GM19351 (cell line): ENCODE data around the gene LIMCH1.

ENCODE experiments used
- ATAC-seq: cut with Tn5 transposase; IDR thresholded peaks from one replicate; pipeline ENCODE4 v1.9.1; 2021; ENCODE audit warnings: mild to moderate bottlenecking, moderate library complexity; ENCODE audit not compliant: unreplicated experiment

Gene LIMCH1

GRCh38 chr4:41567186-41567585 is 29.2 kb downstream of the LIMCH1 start:
- no peak for ATAC-seq

DNA sequence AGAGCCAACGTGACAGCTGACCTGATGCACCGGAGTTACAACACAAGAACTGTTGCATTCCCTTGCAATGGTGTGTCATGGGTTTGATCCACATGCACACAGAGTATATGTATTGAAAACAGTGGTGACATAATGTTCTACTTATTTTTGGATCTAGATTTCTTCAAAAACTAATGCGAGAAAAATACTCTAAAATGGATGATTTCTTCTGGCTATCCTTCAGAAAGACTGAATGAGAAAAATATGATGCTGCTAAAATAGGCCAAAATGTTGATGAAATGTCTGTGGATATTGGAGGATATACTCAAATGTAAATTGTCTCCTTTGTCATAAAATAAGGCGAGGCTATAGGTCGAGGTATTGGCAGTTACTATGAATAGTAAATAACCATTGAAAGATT is 30.4 kb downstream of the LIMCH1 start:
- no peak for ATAC-seq

DNA sequence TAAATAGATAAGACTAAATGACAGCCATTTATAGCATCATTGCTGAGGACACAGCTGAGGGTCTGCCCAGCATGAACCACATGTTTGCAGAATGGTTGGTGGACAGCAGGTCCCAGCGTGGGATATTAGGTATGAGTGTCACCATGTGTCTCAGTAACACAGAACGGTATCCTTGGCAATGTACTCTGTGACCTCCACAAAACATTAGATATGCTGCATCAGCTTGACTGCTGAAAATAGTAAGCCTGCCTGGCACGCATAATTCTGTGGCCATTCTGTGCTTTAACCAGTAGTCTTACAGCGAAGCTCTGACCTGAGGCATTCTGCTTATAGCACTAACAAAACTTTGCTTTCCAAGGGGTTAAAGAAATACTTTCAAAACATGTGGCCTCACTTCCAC is 32.0 kb downstream of the LIMCH1 start:
- ATAC-seq = no peak

DNA sequence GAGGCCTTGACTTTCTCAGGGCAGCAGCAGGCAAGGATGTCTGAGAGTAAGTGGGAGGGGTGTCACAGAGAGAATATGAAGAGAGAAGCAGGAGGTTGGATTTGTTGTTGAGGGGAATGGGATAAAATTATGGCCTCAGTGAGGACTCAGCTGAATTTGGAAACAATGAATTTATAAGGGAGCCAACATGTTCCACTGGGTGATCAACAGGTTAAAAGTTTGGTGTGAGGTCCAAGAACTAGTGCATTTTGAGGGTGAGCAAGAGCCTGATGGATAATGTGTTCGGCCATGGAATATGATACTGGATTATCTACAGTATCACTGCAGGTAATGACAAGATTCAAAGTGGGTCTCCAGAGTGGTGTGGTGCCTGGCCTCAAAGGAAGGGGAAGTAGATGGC is 33.5 kb downstream of the LIMCH1 start:
- no peak for ATAC-seq

- ATAC-seq = no peak
These were observed 34.6 kb downstream of the LIMCH1 start for GRCh38 chr4:41572516-41572915.

DNA sequence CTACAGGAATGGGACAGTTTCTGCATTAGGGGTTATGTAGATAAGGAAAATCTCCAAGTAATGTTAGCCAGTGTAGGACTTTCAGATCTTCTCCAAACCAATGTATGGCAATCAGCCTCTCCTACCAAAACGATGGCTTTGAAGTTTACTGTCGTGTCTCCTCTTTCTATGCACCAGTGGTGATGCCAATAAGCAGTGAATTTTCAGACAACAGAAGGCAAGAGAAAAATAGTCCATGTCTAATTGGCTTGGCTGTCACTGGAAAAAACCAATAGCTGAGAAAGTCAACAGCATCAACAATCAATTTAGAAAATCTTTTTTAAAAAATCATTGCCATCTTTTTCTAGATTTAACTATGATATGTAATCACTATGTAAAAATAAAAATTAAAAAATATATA is 35.0 kb downstream of the LIMCH1 start:
- ATAC-seq = no peak

- ATAC-seq = no peak
These were observed 35.6 kb downstream of the LIMCH1 start for GRCh38 chr4:41573502-41574001.

DNA sequence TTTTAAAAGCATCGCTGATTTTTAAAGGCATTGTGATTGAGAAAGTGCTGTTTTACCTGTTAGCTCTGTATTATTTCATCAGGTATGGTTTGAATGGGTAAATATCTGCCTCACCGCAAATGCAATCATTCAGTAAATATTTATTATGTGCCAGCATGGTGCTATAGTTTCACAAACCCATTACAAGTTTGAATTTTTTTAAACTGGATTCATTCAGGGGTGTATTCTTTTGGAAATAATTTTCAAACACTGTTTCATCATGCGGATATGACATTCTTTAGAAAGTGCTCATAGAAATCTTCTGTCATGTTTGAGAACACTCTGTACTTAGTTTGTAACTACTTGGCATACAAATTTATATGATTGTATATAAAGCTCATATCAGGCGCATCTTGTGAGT is 37.2 kb downstream of the LIMCH1 start:
- ATAC-seq = no peak

DNA sequence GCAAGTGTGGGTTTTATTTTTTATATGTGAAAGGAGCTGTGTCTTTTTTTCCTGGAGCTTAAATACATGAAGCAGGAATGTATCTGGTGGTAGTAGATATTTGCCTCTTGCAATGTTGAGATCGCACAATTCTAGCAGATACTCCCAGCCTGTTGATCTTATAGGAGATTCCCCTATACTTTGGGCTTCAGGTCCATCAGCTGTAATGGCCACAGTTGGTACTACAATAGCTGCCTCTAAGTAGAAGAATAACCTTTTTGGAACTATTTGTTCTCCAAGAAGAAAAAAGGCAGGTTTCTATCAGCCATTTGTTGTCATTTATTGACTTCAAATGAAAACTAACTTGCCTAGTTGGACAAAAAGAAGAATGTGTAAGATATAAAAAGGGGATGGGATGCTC is 37.7 kb downstream of the LIMCH1 start:
- no peak for ATAC-seq

DNA sequence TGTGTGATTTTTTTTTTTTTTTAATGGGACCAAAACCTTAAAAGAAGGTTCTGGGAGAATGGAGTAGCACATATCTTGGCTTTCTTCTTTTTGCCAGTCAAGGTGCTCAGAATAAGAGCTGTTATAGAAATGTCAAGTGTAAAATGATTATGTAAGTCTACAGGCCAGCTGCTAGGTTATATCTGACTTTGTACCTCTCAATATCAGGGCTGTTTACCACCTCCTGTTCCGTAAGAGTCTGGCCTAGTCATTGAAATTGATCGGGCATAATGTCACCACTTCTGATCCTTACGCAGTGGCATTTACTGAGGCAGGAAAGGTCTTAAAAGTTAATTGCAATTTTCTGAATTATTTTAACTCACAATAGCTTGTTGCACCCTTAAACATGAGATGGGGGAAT is 41.1 kb downstream of the LIMCH1 start:
- no peak for ATAC-seq

DNA sequence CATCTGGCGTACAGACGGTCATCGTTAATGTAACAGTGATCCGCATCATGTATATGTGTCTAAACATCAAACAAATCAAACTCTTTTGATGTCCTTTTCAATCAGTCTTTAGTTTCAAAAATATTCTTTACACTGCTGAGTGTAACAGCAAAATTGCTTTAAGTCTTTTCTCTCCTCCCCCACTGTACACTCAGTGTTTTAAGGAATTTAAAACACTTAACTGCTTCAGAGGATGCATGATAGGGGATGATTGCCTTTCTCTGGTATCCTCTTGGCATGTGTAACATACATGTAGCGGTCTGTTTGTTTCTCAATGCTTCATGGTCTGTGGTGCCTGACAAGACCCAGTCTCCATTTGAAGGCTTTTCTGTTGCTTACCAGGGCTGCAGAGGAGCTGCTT is 41.6 kb downstream of the LIMCH1 start:
- ATAC-seq = no peak

GRCh38 chr4:41580007-41580406 is 42.0 kb downstream of the LIMCH1 start:
- no peak for ATAC-seq

GRCh38 chr4:41586675-41587225 is 48.8 kb downstream of the LIMCH1 start:
- no peak for ATAC-seq

- no peak for ATAC-seq
These were observed 49.3 kb downstream of the LIMCH1 start for GRCh38 chr4:41587286-41587685.

GRCh38 chr4:41590591-41590990 is 52.6 kb downstream of the LIMCH1 start:
- ATAC-seq = no peak

DNA sequence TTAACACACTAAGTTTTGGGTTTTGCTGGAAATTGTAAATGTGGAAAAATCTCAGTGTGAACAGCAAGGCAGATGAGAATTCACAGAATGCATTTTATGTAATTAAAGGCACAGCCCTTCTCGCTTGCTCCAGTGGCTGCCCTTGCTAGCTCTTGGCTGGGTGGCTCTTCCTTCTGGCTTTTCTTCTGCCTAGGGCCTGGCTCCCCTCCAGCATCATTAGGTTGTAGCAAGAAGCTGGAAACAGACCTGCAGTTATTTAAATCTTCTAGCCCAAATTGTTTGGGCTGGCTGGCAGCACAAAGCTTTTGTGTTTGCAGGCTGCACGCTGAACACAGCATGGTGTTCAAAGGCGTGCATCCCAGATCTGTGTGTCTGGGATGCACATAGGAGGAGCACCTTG is 56.5 kb downstream of the LIMCH1 start:
- no peak for ATAC-seq

- ATAC-seq = no peak
These were observed 59.5 kb downstream of the LIMCH1 start for GRCh38 chr4:41597494-41597893.

DNA sequence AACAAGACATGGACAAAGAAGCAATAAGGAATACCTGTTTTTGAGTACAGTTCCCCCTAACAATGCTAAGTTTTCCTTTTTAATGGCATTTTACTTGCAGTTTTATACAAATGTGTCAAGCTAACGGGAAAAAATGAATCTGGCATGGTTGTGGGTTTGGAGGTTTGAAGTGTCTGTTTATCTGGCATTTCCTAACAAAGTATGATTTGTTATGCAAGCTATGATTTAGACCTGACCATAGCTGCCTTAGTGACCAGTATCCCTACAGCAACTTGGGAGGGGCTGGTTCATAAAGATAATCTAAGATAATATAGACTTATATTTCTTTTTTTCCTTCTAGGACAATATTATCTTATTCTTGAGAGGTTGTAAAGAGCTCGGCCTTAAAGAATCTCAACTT is 60.6 kb downstream of the LIMCH1 start:
- ATAC-seq = no peak

- ATAC-seq = no peak
These were observed 61.3 kb downstream of the LIMCH1 start for GRCh38 chr4:41599192-41599786.

GRCh38 chr4:41600243-41600912 is 62.4 kb downstream of the LIMCH1 start:
- no peak for ATAC-seq

DNA sequence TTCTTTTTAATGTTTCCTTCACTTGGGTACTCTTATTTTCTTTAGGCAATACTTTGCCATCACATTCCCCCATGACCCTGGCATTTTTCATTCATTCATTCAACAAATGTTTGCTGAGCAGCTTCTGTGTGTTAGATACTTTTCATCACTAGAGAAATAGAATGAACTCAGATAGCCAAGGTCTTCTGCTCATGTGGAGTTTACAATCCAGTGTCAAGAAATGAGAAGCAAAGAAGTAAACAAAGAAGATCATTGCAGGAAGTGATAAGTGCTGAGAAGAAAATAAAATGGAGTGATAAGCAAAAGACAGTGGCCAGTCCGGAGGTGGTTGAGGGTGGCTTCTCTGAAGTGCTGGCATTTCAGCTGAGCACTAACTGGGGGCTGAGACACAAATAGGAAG is 63.1 kb downstream of the LIMCH1 start:
- ATAC-seq = no peak

DNA sequence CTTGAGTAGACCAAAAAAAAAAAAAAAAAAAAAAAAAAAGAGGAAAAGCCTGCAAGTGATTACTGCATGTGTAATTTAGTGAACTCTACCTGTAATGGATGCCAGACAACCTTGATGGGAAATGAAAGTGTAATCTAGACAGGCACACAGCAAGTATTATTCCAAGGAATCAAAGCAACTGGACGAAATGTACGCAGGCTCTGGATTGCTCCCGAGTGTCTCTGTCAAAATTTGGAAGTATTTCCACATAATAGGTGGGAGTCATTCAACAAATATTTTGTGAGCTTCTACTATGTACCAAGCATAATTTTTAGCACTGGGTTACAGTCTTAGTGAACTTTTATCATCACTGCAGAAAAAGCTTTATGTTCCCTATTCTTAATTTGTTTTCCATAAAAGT is 64.2 kb downstream of the LIMCH1 start:
- no peak for ATAC-seq
